ENCODE data around the gene PIKFYVE.

DNA sequence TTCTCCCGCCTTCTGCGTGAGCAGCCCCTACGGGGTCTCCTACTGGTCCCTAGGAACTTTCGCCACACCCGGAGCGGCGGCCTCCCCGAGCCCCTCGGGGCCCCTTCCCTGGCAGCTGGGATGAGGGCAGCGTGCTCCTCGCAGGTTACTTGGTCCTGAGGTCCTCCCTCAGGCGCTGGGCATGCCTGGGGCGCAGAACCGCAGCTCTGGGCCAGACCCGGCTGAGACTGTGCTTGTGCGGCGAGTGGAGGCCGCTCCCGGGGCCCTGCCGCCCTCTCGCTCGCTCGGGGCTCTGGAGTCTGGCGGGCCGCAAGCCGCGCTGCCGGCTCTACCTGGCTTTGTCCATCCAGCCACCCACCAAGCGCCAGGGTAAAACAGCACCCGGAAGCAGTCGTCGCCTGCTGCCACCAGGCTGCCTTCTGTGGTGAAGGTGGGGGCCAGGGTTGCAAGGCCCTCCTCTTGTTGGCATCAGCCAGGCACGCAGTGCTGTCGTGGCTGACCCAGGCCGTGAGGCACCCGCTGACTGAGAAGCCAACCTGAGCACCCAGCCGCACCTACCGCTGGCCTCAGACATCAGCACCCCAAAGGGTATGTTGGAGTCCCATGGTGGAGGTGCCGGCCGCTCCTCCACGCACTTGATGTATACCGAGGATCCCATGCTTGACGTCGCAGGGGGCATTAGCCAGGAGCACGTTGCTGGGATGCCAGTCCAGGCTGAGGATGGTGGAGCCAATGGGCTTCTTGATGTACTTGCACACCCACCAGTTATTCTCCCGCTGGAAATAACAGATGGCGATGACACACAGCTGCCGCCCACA, 94.4 kb downstream of the PIKFYVE start:
- no peak for TF ChIP-seq SALL2 (tag by site-specific recombination; IDR thresholded peaks at IDR 0.05; ENCODE audit: borderline replicate concordance)
- TF ChIP-seq RBAK (tag by site-specific recombination; IDR thresholded peaks at IDR 0.05), result no peak
- no peak for TF ChIP-seq ZNF501 (tag by site-specific recombination; IDR thresholded peaks at IDR 0.05)
- TF ChIP-seq YY1 (tag by site-specific recombination; IDR thresholded peaks at IDR 0.05), result no peak
